Measurements from ENCODE around the gene DR1.

DR1 gene

DNA sequence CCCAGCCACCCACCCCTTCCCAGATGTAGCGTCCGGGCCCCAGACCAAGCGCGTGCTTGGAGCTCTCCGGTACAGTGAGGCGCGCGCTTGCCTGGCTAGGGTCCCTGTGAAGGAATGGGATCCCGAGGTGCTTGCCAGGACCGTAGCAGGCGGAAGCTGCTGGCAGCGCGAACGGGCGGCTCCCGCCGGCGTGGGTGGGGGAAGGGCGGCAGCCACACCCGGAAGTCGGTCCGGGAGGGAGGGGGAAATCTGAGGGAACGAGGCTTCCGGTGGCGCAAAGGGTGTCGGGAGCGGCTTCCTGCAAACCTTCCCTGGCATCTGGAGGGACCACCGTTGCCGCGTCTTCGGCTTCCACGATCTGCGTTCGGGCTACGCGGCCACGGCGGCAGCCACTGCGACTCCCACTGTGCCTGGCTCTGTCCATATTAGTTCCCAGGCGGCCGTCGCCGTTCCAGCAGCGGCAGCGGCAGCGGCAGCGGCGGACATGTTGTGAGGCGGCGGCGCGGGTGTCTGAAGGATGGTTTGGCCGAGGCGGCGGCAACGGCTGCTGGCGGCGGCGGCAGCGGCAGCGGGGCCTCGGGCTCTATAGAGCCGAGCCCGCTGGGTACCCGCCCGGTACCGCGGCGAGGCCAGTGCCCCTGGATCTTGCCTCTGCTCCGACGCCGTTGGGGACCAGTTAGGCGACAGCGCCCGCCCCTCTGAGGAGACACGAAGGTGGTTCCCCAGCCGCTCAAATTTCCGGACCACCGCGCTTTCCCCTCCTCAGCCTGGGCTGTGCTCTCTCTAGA lies at the start of gene DR1:
DR1 (plus strand) TSS at position 275 of the 788 bp plus-strand sequence. CDS start 739 bp downstream, outside the sequence.
- peak within 1 kb of the TSS; percentile 83 for H3K4me3 ChIP-seq (ENCODE audit: low read depth, low read length)
- peak; percentile 95 for DNase-seq (ENCODE audit: low read depth)

DNA sequence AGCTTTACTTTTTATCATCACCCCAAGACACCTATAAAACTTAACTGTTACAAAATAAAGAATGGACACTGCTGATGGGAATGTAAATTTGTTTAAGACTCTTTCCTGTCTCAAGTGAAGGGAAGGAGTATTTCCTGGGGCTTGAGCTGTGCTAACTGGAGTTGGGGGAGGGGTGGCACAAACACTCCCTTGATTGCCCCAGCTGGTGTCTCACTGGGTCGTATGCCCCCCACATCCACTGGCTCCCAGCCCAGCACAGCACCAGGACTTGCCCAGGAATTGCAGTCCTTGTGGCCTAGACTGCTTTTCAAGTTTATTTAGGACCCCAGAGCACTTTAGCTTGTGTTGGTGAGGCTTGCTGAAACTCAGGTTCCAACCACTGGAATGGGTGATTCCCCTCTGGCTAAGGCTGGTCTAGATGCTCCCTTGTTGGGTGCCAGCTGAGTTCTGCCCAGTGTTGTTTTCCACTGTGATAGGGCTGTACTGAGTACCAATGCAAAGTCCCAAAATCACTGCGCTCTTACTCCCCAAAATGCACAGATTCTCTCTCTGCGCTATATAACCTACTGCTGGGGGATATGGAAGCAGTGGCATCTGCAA lies 49.1 kb upstream of the DR1 start:
- H3K4me3 ChIP-seq (ENCODE audit: low read depth, low read length) = no peak overlapping the region
- TF ChIP-seq POLR2A (IDR thresholded peaks at IDR 0.05; ENCODE audit: extremely low read depth, insufficient read length) (no peak), MYC (IDR thresholded peaks at IDR 0.05; ENCODE audit: low read depth, low read length) (no peak)
- TF ChIP-seq, protein P1, sequence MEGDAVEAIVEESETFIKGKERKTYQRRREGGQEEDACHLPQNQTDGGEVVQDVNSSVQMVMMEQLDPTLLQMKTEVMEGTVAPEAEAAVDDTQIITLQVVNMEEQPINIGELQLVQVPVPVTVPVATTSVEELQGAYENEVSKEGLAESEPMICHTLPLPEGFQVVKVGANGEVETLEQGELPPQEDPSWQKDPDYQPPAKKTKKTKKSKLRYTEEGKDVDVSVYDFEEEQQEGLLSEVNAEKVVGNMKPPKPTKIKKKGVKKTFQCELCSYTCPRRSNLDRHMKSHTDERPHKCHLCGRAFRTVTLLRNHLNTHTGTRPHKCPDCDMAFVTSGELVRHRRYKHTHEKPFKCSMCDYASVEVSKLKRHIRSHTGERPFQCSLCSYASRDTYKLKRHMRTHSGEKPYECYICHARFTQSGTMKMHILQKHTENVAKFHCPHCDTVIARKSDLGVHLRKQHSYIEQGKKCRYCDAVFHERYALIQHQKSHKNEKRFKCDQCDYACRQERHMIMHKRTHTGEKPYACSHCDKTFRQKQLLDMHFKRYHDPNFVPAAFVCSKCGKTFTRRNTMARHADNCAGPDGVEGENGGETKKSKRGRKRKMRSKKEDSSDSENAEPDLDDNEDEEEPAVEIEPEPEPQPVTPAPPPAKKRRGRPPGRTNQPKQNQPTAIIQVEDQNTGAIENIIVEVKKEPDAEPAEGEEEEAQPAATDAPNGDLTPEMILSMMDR (IDR thresholded peaks at IDR 0.05; ENCODE audit: low read depth, low read length) = no peak
- TF ChIP-seq, protein P2, sequence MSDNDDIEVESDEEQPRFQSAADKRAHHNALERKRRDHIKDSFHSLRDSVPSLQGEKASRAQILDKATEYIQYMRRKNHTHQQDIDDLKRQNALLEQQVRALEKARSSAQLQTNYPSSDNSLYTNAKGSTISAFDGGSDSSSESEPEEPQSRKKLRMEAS (IDR thresholded peaks at IDR 0.05; ENCODE audit: low read depth, low read length) = no peak
- no peak for DNase-seq (ENCODE audit: low read depth)

More for the DNA sequence above, at the start of gene DR1:
- TF ChIP-seq, protein P1 (IDR thresholded peaks at IDR 0.05; ENCODE audit: low read depth, low read length) = no peak
- TF ChIP-seq, protein P2 (IDR thresholded peaks at IDR 0.05; ENCODE audit: low read depth, low read length) = peak; percentile 74
- TF ChIP-seq POLR2A (IDR thresholded peaks at IDR 0.05; ENCODE audit: extremely low read depth, insufficient read length) (peak; percentile 91), MYC (IDR thresholded peaks at IDR 0.05; ENCODE audit: low read depth, low read length) (peak; percentile 94)

DNA sequence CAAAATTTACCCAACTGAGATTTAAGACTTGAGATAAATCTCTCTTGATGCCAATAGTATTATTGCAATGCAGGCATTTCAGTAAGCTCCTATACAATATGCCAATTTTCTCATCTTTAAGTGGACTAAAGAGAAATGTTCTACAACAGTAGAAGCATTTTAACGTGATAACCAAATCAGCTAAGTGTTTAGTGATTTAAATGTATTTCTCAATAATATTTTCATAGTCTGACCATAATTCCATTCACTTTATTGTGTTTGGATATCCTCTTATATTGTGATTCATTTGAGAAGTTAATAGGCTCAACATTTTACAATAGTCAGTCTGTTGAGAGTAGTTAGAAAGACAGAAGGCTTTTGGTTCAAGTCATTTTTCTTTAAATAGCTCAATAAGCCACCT lies 44.6 kb upstream of the DR1 start:
- DNase-seq (ENCODE audit: low read depth) = no peak
- TF ChIP-seq, protein P2 (IDR thresholded peaks at IDR 0.05; ENCODE audit: low read depth, low read length) = no peak
- no peak for TF ChIP-seq POLR2A (IDR thresholded peaks at IDR 0.05; ENCODE audit: extremely low read depth, insufficient read length)
- TF ChIP-seq MYC (IDR thresholded peaks at IDR 0.05; ENCODE audit: low read depth, low read length) = no peak
- TF ChIP-seq, protein P1 (IDR thresholded peaks at IDR 0.05; ENCODE audit: low read depth, low read length) = no peak

DNA sequence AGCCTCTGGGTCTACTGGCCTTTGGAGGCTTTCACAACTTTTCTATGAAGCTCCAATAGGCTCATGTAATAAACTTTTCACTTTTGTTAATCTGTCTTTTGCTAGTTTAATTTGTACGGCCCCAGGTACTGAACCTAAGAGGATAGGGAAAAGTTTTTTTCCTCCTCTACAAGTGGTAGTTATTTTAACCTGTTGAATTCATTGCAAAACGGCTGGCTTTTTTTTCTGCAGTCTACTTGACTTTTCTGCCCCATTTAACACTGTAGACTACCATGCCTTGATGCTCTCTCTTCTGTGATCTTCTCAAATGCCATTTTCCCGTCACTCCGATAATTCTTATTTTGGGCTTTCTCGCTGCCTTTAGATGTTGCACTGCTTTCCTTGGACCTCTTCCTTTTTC lies 43.6 kb upstream of the DR1 start:
- TF ChIP-seq MYC (IDR thresholded peaks at IDR 0.05; ENCODE audit: low read depth, low read length) = no peak
- TF ChIP-seq, protein P2 (IDR thresholded peaks at IDR 0.05; ENCODE audit: low read depth, low read length) = no peak
- TF ChIP-seq, protein P1 (IDR thresholded peaks at IDR 0.05; ENCODE audit: low read depth, low read length) = no peak
- TF ChIP-seq POLR2A (IDR thresholded peaks at IDR 0.05; ENCODE audit: extremely low read depth, insufficient read length) = no peak
- no peak overlapping the region for H3K4me3 ChIP-seq (ENCODE audit: low read depth, low read length)
- DNase-seq (ENCODE audit: low read depth) = no peak

More for the DNA sequence above, 44.6 kb upstream of the DR1 start:
- no peak overlapping the region for H3K4me3 ChIP-seq (ENCODE audit: low read depth, low read length)

DNA sequence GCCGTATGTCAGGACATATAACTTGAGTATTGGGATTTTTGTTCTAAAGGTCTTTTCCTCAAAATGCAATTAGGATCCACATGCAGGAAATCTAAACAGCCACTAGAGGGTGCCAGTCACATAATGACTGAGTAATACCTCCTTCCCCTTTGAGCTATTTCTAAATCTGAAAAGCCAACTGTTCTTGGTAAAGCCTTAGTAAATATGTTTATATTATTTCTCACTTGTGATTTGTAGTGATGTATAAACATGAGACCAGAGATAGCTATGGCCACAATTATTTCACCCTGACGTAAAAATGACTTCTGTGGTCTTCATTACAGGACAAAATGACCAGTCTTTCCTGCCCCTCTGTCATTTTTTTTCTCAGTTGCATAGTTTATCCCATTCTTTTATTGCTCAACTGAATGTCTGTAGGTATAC lies 41.0 kb upstream of the DR1 start:
- TF ChIP-seq POLR2A (IDR thresholded peaks at IDR 0.05; ENCODE audit: extremely low read depth, insufficient read length) (no peak), MYC (IDR thresholded peaks at IDR 0.05; ENCODE audit: low read depth, low read length) (no peak)
- TF ChIP-seq, protein P1 (IDR thresholded peaks at IDR 0.05; ENCODE audit: low read depth, low read length) = peak; percentile 69
- TF ChIP-seq, protein P2 (IDR thresholded peaks at IDR 0.05; ENCODE audit: low read depth, low read length) = peak; percentile 34; the same call in 1 of the 2 replicates
- H3K4me3 ChIP-seq (ENCODE audit: low read depth, low read length) = no peak overlapping the region
- DNase-seq (ENCODE audit: low read depth) = peak; percentile 69
